ENCODE measurements around the gene VCL. TPM values are rescaled to one million over a fixed set of nuclear protein-coding genes. Genes with fewer than 3 reads are reported as not detected.

Gene VCL
- total RNA-seq, 1 experiment from 2014 or later: 291 TPM

- H3K27me3 ChIP-seq (ENCODE audit: insufficient read depth, low read length): no peaks in the 10 kb centered on the region
- no CpG with 5 or more reads among the region's 1 CpG for WGBS (ENCODE audit: extremely low coverage, insufficient read length, low lambda C conversion rate)
- no peak overlapping the region for H3K9ac ChIP-seq (ENCODE audit: extremely low read depth, insufficient read length, low read length)
- H3K27ac ChIP-seq (ENCODE audit: insufficient read length, low read depth, low read length): no peak overlapping the region
- no peak overlapping the region for H3K14ac ChIP-seq (ENCODE audit: insufficient read depth, low read length)
- H3K4me1 ChIP-seq (ENCODE audit: insufficient read depth, low read length): peaks cover 12% of the 10 kb centered on the region
- H3K4ac ChIP-seq (ENCODE audit: low read depth, low read length): no peak overlapping the region
- no peak overlapping the region for H2BK20ac ChIP-seq (ENCODE audit: low read depth, low read length, poor library complexity, severe bottlenecking)
- no peak overlapping the region for H2BK120ac ChIP-seq (ENCODE audit: low read depth, low read length, poor library complexity, severe bottlenecking)
- no peaks in the 10 kb centered on the region for H4K20me1 ChIP-seq (ENCODE audit: control insufficient read depth, insufficient read depth, insufficient read length)
- H4K8ac ChIP-seq (replicated peaks; ENCODE audit: insufficient read length, low read depth, low read length): no peak overlapping the region
- H3K18ac ChIP-seq (ENCODE audit: insufficient read length, low read depth, low read length): no peak overlapping the region
- Mint-ChIP-seq H3K27me3 (ENCODE audit: low read depth) (no peaks in the 10 kb centered on the region), H3K36me3 (ENCODE audit: insufficient read depth in 1 of 3, low read depth in 3 of 3) (peaks cover 4 to 33% (median 24%) of the 10 kb centered on the region in 3 experiments; a peak in 6 of 7 replicates), H3K27ac (peak overlapping the region; percentile 3 to 86 (median 9); a peak in 6 of 7 replicates), H3K9me3 (no peaks in the 10 kb centered on the region), H3K4me1 (peaks cover 52 to 63% of the 10 kb centered on the region in 2 experiments), H3K4me3 (no peak overlapping the region)
- no peak overlapping the region for H2AFZ ChIP-seq (ENCODE audit: low read length)
- no peaks in the 10 kb centered on the region for H3K23me2 ChIP-seq (ENCODE audit: insufficient read length, low read depth, low read length, poor library complexity, severe bottlenecking)
- H3K79me1 ChIP-seq (ENCODE audit: insufficient read depth, low read depth, low read length, poor library complexity, severe bottlenecking): peaks cover 2% of the 10 kb centered on the region
- peak; percentile 48; the same call in 2 of the 3 replicates for TF ChIP-seq CTCF (conservative IDR thresholded peaks at IDR 0.05)
- DNase-seq: no peak
- H2BK5ac ChIP-seq (ENCODE audit: insufficient read length, low read length): no peak overlapping the region
- H3K79me2 ChIP-seq (ENCODE audit: insufficient read depth, low read length): peaks cover 15% of the 10 kb centered on the region; the same call in 1 of the 2 replicates
- no peak overlapping the region for H3K56ac ChIP-seq (ENCODE audit: insufficient read length, low read depth, low read length)
- H3T11ph ChIP-seq (ENCODE audit: low read length): no peak overlapping the region
- no peak overlapping the region for H2AK5ac ChIP-seq (ENCODE audit: insufficient read length, low read length)
- no peak overlapping the region for H4K91ac ChIP-seq (ENCODE audit: insufficient read length, low read depth, low read length)
- no peak overlapping the region for H4K5ac ChIP-seq (ENCODE audit: insufficient read length, low read depth, low read length)
- no peaks in the 10 kb centered on the region for H3K9me3 ChIP-seq (ENCODE audit: control insufficient read depth, low read depth, low read length)
- H2BK12ac ChIP-seq (ENCODE audit: insufficient read length, low read depth, low read length): no peak overlapping the region
- no peak overlapping the region for H3K4me2 ChIP-seq (ENCODE audit: insufficient read depth, insufficient read length, low read length)
- no peak overlapping the region for H3K23ac ChIP-seq (ENCODE audit: insufficient read length, low read depth, low read length)
- no peak overlapping the region for H2BK15ac ChIP-seq (ENCODE audit: low read depth, low read length)
Measured at GRCh38 chr10:74035303-74035702, 37.4 kb downstream of the VCL start.

Data from H9 (cell line).